GM21390 (cell line): ENCODE results near the gene CD44.
A peak's percentile ranks its signal among the peaks of the same experiment; 100 is the strongest.

Experiments
- ATAC-seq: cut with Tn5 transposase; IDR thresholded peaks from one replicate; pipeline ENCODE4 v1.9.1; 2021; ENCODE audit not compliant: unreplicated experiment

The CD44 gene

DNA sequence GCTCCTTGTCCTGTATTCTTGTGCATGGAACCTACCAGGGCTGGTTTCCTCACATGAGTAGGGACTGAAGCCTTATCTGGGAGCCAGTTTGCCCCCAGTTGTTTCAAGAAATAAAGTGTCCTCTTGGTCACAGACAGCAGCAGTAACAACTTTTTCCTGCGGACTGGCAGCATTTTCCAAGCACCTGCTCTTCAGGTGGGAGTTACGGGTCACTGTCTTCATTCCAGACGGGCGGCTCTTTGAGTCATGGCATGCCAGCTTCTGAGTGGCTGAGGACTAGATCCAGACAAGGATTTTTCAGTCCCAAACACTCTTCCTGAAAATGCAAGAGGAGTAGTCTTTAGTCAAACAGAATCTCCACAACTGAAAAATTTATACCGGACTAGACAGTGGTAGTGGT lies 2.7 kb upstream of the CD44 start:
- no peak for ATAC-seq

DNA sequence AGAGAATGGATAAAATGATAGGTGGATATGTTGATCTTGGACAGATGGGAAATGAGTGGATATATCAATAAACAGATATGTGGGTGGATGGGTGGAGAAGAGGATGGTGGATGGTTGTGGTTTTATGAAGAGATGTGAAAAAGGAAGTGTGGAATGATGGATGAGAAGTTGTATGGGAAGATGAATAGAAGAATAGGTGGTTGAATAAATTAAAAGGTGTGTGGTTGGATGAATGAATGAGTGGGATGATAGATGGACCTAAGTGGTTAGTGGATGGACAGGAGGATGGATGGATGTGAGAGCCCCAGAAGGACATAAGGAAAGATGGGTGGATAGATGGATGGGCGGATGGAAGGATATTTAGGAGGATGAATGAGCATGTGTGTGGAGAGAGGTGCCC lies 913 bp upstream of the CD44 start:
- no peak for ATAC-seq

DNA sequence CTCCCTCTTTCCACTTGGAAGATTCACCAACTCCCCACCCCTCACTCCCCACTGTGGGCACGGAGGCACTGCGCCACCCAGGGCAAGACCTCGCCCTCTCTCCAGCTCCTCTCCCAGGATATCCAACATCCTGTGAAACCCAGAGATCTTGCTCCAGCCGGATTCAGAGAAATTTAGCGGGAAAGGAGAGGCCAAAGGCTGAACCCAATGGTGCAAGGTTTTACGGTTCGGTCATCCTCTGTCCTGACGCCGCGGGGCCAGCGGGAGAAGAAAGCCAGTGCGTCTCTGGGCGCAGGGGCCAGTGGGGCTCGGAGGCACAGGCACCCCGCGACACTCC lies 397 bp upstream of the CD44 start:
- no peak for ATAC-seq

DNA sequence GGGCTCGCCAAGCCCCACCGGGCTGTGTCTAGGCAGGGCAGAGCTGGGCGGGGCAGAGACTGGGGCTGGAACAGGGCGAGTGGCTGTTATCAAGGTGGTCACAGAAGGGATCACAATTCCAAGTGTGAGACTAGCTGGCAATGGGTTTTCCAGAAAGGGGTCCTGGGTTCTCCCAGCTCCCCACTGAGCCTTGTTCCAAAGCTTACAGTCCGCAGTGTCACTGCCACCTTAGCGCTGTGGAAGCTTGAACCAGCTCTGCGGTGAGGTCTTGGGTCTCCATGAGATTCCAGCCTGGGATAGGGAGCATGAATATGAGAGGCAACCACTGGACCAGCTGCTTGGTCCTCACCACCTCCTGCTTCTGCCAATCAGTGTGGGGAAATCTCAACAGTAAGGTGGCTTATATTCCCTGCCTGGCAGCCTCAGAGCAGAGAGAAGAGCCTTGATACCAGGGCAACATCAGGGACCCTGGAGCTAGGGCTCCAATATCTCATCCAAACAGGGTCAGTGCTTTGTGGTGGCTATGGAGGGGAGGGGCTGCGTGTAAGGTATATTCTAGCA lies 831 bp downstream of the CD44 start:
- no peak for ATAC-seq

DNA sequence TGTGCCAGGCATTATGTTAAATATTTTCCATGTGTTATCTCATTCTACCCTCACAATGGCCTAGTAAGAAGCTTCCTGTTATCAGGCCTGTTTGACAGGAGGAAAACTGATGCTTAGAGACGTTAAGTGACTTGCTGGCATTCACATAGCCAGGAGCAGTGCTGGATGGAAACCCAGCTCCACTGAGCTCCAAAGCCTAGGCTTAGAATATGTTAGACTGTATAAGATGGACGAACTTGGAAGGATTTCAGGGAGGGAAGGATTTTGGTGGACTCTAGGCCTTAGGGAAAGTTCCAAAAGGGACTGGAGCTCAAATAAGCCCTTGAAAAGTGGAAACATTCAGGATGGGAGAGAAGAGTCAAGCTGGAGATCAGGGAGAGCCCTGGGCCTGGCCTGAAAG lies 2.1 kb downstream of the CD44 start:
- no peak for ATAC-seq

DNA sequence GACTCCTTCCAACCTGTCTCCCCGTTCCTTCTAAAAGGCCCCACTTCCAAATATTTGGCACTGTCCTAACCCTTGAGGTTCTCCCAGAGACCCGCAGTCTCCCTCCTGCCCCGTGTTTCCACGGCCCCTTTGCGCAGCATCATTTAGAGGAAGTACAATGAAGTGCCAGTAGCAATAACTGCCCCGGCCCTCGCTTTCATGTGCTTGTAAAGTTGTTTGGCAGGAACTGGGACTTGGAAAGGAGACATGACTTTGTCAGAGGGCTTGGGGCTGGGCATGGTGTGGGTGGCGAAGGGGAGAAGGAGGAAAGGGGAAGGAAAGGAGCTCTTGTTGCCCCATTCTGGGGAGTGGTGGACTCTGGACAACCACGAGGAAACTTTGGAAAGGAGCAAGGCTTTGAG lies 2.6 kb downstream of the CD44 start:
- ATAC-seq: no peak

DNA sequence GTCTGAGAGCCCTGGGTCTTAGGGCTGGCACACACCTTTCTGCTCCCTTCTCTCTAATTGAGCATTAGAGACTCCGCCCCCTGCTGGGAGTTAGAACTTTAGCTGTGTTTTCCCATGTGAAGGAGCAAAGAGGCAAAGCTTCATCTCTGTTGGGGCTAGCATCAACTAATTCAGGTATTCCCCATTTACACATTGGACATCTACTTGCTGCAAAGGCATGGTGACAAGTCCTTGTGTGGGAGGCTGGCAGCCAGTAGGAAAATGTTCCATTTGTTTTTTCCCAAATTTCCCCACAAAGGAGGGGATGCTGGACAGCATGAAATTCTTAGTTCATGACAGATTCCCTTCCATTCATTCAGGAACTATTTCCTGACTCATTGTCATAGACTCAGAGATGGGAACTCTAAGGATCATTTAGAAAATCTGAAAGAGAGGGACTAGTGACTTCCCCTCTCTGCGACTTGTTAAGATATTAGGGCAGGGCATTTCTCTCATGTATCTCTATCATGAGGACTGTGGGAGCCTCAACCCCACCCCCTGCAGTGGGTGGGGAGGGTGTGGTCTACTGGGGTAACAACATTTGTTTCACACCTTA lies 3.6 kb downstream of the CD44 start:
- ATAC-seq: no peak

DNA sequence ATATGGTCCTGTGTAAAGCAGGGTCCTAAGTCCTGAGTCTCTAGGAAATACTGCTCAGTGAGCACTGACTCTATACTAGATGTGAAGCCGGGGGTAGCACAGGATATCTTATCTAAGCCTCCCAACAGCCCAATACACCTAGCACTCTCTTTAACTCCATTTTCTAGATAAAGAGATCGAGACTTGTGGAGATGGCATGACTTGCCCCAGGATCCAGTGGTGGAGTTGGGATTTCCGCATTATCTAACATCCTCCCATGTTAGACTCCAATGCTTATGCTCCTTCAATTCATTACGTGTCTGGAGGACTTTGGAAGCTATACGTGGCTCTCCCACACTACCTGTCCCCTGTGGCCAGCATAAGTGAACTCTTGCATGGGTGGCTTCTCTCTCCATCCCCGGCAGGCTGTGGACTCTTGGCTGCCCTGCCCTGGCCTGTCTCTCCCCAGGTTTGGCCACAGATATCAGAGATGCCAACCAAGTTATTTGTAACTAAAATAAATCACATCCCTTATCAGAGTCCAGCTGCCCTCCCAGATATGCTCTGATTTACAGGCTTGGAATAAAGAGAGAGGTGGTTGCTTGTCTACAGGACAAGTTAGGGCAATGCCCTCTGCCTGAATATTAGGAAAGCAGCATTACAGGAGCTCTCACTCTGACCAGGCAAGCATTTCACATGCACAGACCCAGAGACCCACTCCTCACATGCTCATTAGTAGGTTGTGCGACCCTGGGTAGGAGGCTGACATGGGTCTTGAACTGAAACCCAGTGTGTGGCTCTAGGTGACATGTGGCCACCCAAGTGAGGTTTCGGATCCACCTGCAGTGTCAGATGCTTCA lies 4.5 kb downstream of the CD44 start:
- ATAC-seq: no peak

DNA sequence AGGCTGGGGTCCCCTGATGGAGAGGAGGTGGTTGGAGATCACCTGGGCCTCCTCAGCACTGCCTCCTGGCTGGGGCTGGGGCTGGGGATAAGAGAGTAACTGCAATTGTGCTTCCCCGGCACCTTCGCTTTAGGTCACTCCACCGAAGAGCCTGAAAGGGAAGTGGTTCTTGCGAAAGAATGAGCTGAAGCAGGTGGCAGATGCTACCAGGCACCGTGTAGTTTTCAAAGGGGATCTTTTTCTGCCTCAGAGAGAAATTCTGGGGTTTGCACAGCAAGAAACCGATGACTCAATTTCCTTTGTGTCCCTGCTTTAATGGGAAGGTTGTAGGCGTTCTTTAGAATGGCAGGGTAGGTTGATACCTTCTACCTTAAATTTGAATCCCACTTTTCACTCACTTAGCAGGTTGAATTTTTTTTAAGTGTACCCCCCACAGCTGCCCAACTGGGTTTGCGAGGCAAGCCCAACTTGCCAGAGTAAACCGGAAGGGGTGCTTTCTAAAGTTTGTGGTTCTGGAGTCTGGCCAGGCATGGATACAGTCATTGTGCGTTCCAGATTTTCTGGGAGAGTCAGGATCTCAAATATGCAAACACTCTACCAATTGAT lies 5.3 kb downstream of the CD44 start:
- ATAC-seq: peak; percentile 50

DNA sequence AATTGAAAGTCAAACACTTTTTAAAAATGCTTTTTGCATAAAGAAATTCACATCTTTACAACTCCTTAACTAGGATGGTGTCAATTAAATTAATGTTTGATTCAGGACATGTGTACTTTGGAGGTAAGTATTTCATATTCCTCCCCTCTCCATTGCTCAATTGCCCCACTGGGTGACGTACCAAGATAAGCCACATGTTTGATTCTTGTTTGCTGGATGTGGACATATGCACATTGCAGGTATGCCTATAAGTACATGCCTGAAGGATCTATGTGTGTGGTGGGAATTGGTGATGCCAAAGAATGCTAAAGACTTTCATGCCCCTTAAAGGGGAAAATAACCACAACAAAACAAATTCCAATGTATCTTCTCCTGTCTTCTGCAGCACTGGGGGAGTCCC lies 5.8 kb downstream of the CD44 start:
- no peak for ATAC-seq

DNA sequence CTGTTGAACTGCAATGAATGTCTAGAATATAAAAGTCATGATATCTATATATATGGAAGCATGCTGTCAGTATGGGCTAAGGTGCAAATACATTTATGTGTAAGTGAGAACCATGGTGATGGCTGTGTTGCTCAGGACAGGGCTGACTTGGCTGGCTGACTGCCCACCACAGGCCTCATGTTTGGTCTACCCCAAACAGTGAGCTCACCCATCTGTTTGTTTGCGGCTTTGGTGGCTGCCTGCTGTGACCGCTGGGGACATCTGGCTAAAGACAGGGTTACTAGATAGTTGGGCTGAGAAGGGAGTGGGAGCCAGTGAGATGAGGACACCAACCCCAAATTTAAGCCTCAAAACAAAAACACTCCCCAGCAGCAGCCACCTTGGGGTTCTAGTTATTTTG lies 6.3 kb downstream of the CD44 start:
- peak; percentile 50 for ATAC-seq

DNA sequence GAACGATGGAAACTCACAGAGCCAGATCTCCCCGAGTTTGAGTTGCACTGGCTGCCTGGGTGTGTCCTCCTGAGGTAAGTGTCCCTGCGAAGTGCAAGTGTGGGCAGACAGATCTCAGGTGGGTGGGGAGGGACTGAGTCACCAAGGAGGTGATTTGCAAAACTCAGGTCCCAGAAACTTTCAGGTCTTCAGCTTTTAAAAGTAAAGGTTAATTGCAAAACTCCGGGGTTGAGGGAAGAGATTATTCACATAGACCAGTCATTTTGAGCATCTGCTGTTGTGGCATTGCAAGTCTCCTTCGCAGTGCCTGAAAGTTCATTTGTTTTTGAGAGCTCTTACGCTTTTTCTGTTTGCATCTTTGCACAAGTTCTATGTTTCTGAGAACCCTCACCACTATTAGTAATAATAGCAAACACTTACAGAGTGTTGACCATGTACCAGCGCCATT lies 7.1 kb downstream of the CD44 start:
- peak; percentile 40 for ATAC-seq

DNA sequence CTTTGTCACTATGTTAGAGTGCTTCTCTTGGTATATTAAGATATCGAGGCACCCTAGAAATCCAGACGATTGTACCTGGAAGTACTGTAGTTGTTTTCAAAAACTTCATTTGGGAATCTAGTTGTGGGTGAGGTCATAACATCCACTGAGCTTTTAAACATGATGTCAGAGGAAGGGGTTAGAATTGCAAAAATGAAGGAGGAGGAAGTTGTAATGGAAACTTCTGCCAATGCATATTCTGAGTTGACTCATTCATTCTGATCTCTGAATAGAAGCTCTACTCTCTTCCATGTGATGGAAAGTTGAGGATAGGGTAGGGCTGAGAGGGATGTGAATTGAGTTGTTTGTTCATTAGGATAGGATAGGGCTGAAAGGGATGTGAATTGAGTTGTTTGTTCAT lies 7.7 kb downstream of the CD44 start:
- ATAC-seq: no peak

DNA sequence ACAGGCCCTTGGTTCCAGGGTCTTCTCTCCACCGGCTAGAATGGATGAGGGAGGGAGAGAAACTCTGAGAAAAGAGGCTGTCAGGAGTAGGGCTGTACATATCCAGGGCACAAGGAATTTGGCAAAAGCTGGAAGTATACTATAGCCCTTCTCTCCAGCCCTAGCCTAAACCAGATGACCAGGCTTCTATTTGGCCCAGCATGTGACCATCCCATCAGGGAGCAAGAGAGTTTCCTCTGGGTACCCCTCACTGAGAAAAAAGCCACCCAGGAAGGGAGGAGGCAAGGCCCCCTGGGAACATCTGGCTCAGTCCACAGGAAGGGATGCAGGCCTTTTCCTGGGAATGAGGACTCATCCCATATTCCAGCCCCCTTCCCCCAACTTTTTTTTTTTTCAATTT lies 8.3 kb downstream of the CD44 start:
- ATAC-seq: no peak

DNA sequence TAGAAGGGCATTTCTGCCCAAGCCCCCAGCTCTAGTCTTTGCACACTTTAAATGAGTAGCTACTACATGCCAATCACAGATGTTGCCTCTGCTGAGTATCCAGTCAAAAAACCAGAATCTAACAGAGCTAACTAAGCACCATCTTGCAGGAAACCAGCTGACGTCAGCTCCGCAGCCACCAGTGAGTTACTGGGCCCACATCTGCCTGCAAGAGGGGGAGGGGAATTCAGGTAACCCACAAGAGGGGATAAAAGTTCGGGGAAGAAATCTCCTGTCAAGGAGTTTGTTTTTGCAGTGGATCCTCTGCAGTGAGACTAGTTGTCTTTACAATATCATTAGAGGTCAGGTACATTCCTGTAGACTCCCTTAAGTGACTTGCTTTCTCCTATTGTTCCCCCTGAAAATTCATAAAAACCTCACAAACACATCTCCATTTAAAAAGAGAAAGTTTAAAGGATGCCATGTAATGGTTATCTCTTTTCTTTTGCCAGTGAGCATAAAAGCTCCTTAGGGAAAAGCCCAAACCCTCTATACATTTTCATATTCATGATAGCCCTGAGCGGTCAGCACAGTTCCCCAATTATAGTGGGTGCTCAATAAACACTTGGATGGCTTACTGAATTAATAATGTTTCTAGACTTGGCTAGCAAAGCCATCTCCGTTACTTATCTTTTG lies 9.3 kb downstream of the CD44 start:
- ATAC-seq: no peak

DNA sequence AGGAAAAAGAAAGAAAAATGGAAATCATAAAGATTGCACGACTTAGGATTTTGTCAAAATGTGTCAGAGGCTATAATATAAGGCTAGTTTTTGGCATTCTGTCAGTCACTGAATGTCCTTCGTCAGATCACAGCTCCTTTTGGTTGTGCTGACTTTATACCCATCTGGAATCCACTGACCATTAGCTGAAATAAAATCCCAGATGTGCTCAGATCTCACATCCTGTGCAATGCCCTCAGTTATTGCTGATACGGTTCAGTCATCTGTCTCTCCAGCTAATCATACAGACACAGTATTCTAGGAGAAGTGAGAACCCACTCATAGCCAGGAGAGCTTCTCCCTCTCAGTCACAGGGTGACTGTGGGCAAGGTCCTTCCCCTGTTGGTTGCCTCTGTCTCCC lies 11.5 kb downstream of the CD44 start:
- no peak for ATAC-seq

DNA sequence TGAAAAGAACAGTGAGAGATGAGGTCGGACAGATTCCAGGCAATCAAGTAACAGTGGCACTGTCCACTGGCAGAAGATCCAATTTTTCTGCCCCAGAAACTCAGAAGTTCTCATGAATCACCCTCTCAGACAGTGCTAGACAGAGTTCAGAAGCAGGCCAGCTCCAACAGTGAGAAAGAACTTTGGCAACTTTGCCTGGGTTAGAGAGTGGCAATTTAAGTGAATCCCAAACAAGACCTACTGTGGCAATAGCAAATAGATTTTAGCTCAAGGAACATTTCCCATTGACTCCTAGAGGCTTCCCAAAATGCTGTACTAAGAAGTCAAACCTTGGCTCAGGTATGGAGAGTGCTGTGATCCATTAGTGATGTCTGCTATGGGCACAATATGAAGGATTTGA lies 12.3 kb downstream of the CD44 start:
- no peak for ATAC-seq

DNA sequence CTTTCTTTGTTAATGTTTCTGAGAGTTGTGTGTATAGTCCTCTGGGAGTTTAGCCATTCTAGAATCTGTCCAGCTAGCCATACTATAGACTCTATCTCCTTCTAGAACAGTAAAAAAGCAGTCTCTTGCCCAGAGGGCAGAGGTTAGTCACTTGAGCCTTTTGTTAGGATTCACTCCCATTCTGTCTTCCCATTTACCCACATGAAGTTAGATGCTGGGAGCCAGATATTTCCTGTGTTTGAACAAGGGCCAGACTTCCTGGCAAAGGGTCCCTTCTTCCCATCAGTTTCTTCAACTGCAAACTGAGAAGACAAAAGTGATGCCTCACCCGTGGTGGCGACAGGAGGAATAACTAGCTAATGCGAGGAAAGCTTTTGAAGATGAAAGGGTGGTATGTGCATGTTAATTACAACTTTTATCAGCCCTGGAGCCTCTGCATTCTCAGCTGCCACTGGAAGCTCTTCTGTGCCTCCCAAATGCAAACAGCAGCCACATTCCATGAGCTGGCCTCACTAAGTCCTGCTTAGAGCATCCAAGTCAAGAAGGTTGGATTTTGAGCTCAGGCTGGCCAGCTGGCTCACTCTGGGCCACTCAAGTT lies 12.8 kb downstream of the CD44 start:
- no peak for ATAC-seq

DNA sequence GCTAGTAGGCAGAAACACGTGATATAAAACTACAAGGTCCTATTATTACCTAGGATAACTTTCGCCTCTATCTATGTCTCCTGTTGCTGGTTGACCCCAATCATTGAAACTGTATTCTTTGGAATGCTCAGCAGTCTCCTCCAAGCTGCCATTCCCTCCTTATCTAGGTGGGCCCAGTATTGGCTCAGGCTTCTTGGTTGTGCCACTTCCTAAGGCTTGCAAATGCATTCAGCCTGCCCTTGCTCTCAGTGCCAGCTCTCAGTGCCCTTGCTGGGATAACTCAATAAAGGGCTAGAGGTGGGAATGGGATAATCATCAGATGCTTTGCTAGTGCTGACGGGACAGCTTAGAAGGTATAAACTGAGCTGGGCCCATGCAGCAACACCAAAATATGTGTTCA lies 13.6 kb downstream of the CD44 start:
- no peak for ATAC-seq

DNA sequence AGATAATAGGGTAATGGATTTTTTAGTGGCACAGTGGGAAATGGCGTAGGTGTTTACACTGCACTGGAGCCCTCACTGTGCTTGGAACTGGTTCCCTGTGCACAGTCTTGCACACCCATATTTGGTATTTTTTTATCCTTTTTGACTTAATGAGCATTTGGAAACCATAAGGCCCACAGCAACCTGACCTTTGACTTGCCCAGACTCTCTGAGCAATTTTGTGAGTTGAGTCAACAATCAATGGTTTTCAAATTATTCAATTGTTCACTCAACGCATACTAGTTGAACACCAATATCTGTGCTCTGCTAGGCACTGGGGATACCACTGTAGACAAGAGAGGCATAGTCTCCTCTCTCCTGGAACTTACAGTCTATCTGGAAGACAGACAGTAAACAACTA lies 14.3 kb downstream of the CD44 start:
- no peak for ATAC-seq

DNA sequence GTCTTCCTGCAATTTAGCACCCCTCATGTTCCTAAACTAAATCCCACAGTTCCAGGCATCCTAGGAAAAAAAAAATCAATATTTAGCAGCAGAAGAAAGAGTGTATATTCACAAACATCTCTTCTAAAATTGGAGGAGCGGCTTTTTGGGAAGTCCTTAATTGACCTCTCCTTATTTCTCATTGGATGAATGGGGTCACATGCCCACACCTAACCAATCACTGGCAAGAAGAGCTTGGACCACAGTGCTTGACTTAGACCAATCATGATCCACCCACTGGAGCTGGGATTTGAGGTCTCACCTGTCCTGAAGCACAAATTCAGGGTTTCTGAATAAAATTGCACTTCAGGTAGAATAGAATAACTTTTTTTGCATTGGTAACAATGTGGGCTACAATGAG lies 16.0 kb downstream of the CD44 start:
- no peak for ATAC-seq
